Activated T-helper 9 cell treated with anti-CD3 and anti-CD28 coated beads, Interleukin-2, amount 50 U/mL, for 16 hours (primary cell): ENCODE measurements around the gene HOXB6.

Source experiments
- DNase-seq: peaks from one replicate; pipeline ENCODE4 v3.0.0-alpha.2; 2020; ENCODE audit warnings: low read depth

Gene HOXB6

DNA sequence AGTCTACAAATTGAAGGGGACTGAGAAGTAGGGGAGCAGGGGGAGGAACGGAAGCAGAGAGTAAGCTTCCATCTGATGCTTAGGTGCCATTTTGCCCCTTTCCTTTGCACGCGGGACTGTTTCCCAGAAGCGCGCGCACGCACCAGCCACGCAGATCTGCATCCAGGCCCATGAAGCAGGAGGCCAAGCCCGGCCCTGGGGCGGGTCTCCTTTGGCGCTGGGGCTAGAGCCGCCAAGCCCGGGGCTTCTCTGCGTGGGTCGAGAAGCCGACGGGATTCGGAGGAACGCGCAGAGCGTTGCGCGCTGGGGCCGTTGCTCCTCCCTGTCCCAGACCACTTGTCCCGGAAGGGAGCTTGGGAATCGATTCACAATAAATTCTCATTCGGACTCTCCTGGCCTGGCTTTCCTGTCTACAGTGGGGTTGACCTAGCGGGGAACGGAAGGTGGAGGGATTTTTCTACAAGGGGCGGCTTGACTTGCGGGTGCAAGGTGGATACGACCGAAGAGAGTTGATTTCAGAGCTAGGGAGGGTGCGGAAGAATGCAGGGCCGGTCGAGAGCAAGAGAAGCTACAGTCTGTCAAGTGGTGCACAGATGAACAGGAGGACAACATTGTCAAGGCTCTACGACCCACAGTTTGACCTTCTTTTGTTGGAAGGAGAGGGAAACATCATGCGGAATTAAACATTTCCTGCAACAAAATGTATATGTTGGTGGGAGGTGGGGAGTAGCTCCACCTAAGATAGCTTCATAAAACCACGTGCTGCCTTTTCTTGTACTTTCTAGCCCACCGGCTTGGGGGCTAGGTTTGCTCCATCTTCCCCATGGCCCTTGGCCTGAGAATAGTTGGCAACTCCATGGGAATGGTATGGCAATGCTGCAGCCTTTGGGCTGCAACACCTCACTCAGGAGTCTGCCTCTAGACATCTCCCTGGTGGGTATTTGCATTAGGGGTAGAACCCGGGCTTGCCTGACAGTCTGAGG lies 16.9 kb upstream of the HOXB6 start:
- DNase-seq, result no peak

DNA sequence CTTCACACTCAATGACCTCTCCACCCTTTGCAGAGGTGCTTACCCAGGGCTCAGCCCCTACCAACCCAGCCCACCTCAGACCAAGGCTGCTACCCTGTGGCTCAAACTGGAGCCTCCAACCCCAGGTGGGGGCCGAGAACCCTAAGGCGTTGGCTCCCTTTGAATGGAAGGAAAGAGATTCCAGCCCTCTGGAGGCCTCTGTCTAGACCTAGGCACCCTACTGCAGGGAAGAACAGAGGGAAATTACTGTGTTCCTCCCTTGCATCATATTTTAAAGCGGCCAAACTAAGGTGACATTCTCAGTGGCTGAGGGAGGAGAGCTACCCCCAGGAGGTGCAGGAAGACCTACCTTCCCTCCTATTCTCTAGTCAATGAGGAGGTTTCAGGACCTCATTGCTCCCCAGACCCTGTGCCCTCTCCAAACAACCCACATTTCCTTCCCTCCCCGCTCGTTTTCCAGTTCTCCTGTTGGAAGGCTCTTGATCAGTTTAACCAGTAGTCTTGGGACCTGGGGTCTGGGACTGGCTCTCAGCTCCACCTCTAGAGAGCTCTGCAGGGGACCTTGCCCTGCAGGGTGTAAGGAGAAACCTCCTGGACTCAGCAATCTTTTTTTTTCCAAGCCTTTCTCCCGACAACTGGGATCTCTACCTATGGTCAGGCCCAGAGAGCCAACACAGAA lies 15.8 kb upstream of the HOXB6 start:
- no peak for DNase-seq

DNA sequence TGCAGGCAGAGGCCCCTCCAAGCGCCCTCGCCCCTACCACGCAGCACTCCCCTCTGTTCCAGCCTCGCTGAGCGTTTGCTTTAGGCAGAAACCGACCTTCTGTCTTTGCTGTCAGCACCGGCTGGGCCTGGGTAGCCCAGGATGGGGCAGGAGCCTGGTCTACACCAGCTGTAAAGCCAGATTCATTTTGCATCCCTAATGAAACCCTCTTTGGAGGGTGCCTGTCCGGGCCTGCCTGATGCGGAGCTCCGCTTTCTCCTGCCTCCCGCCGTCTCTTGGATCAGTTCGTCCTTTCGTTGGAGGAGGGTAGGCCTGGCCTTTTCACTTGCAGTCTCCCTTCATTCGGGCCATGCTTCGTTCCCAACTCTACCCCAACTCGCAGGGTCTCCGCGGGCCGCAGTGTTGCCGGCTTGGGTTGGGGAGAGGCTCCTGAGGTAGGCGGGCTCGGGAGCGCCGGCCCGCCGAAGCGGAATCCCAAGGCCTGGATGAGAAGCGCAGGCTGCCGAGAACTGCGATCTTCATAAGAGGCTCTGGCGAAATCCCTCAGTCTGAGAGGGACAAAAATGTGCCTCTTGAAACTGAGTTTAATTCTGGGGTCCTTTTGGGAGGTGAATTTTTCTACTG lies 15.2 kb upstream of the HOXB6 start:
- no peak for DNase-seq

DNA sequence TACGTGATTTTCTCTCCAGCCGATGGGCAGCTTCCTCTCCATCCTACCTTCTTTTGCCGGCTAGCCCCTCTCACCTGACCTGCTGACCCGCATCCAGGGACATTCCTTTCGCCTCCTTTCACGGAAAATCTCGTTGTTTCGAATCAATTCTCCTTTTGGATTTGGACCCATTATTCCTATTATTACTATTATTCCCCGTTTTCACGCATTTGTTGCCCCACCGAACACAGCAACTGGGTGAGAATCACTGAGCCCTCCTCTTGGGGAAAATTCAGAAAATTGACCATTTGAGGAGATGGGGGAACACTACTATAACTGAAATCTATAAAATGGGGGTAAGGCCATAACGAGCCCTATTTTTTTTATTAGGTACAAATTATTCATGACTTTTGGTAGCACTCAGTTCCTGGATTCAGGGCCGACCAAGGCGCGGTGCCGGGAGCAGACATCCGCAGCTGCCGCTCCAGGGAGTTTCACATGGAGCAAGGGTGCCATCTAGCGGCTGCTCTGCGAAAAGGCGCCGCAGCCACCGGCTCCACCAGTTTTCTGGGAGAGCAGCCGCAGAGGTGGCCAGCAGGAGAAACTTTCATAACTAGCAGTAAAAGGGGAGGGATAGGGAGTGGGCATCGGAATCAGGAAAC lies 13.6 kb upstream of the HOXB6 start:
- peak; percentile 72 for DNase-seq

GRCh38 chr17:48617471-48618255 lies 12.9 kb upstream of the HOXB6 start:
- DNase-seq, result no peak

- no peak for DNase-seq
Observed at GRCh38 chr17:48616717-48617470, 12.1 kb upstream of the HOXB6 start.

DNA sequence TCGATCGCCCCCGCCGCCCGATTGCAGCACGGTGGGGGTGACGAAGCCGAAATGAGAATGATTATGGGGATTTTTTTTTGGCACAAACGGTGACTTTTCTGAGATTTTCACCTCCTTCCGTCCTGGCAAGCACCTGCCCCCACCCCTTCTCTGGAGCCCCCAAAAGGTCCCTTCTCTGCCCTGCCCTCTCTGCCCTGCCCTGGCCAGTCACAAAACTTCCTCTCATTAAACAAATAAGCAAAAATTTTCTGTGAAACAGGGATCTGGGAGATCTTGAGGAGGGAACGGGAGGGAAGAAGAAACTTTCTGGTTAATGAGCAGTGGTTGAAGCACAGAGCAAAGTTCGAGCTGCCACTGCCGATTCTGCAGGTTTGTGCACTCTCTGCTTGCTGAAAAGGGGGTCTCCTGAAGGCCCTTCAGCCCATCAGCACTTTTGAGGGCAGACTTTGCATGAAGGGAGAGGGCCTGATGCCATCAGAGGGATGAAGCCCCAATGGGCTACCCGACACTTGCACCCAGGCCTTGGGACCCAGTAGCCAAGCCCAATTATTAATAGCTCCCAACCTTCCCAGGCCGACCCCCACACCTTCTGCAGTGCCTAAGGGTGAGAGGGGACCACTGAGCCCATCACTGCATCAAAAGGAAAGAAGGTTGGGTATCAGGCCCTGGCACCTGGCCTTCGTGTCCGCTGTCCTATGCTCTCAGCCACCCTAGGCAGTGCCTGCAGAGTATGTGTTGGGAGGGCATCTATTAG lies 11.4 kb upstream of the HOXB6 start:
- no peak for DNase-seq

GRCh38 chr17:48615047-48615962 lies 10.5 kb upstream of the HOXB6 start, which contains the start of gene HOXB8:
TSS of gene HOXB8 (minus strand) at chr17:48615292. CDS start at chr17:48614704, 588 bp downstream.
- no peak for DNase-seq

GRCh38 chr17:48613862-48614694 lies 9.3 kb upstream of the HOXB6 start:
- no peak for DNase-seq

GRCh38 chr17:48612854-48613691 lies 8.3 kb upstream of the HOXB6 start:
- no peak for DNase-seq

DNA sequence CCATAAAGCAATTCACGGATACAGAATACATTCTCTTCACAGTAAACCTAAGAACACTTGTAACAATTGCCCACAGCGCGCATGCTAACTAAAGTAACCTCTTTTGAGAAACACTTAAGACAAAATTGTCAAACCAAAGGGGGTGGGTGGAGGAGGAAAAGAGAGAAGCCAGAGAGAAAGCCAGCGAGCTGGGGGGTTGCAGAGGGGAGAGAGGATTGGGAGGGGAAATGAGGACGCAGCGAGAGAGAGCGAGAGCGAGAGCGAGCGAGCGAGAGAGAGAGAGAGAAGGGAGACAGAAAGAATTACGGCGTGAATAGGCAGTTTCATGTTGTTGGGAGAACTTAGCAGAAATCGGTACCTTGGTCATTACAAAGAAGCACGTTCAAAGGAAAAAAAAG lies 7.7 kb upstream of the HOXB6 start:
- no peak for DNase-seq

DNA sequence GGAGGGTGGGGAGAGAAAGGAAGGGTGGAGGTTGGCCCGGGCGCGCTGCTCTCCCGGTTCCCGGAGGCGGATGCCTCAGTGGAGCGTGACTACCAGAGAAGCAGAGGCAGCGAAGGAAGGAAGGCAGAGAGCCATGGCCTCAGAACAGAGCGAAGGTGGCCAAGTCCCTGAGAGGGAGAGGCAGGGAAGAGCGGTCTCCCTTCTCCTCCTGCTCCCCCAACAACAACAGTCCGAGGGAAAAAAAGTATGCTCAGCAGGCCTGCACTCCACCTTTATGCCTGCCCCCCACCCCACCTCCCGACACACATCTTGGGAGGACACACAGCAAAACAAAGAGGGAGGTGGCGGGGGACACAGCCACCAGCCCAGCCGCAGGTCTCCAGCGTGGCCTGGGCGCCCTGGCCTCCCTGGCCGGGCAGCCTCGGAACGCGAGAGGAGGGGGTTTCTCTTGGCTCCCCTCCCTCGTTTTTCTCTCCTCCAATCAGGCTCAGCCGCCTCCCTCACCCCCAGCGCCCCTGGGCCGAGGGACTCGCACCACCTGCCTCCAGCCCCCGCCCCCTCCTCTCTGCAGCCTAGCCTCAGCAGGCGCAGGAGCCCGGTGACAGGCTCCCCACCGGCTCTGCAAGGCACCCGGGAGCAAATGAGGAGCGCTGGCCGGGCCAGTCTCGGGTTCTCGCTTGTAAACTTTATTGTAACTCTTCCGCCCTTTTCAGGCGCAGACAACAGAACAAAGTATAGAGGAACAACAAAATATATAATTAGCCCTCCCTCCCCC lies 7.1 kb upstream of the HOXB6 start:
- DNase-seq, result no peak

DNA sequence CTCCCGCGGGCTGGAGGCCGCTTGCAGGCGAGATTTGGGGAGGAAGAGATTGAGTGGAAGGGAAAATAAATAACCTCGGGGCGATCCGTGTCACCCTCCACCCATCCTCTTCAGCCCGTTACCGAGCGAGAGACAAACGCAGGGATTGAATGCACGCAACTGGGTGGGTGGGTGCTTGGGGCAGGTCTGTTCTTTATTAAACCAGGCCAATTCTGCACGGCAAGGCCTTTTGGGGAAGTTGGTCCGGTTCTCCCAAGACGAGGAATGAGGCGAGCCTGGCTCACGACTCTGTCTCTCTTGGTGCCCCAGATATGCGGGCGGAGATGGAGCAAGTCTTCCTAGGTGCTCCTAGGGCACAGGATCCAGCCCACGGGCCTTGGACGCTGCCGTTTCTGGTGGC lies 6.4 kb upstream of the HOXB6 start:
- no peak for DNase-seq

- DNase-seq, result peak; percentile 45
Observed at GRCh38 chr17:48610282-48611211, 5.8 kb upstream of the HOXB6 start, which contains the start of gene HOXB7. TSS of gene HOXB7 (minus strand) at chr17:48611017. CDS start at chr17:48610918, 99 bp downstream.

- no peak for DNase-seq
Observed at GRCh38 chr17:48609759-48610281, 5.0 kb upstream of the HOXB6 start.
